ENCODE measurements around the gene RUSC1. TPM values are rescaled to one million over a fixed set of nuclear protein-coding genes. Genes with fewer than 3 reads are reported as not detected.

RUSC1 gene
- 40.0 to 56.3 TPM (median 51.9 TPM) in 5 replicates for total RNA-seq (2022; extraction: Qiagen RNA extraction)

GRCh38 chr1:155320661-155321617, at the start of gene RUSC1:
TSS of gene RUSC1 (plus strand) at chr1:155320894. CDS start at chr1:155321774, 880 bp downstream.

GRCh38 chr1:155273343-155274245, 47.1 kb upstream of the RUSC1 start, which contains the start of gene CLK2:
TSS of gene CLK2 (minus strand) at chr1:155273504. CDS start at chr1:155270977, 2,527 bp downstream.

GRCh38 chr1:155277070-155277901, 43.4 kb upstream of the RUSC1 start, which contains the start of gene HCN3:
TSS of gene HCN3 (plus strand) at chr1:155277463. CDS start at chr1:155277591, 128 bp downstream.

GRCh38 chr1:155301342-155301841, 19.3 kb upstream of the RUSC1 start, which contains the start of gene PKLR:
TSS of gene PKLR (minus strand) at chr1:155301438. CDS start at chr1:155301395, 43 bp downstream.

GRCh38 chr1:155308493-155309422, 11.9 kb upstream of the RUSC1 start, which contains the start of gene FDPS:
TSS of gene FDPS (plus strand) at chr1:155308866. CDS start at chr1:155309790, 924 bp downstream.

Other genes starting within 250 kb of the RUSC1 start
- gene EFNA3, start 242.1 kb upstream of the RUSC1 start, total RNA-seq (2022; extraction: Qiagen RNA extraction): 12.3 to 14.8 TPM (median 14.2 TPM) in 5 replicates
- gene EFNA1, start 193.0 kb upstream of the RUSC1 start, total RNA-seq (2022; extraction: Qiagen RNA extraction): 21.7 to 30.6 TPM (median 26.3 TPM) in 5 replicates
- 31.8 to 37.5 TPM (median 32.9 TPM) in 5 replicates for gene SLC50A1, start 185.0 kb upstream of the RUSC1 start, total RNA-seq (2022; extraction: Qiagen RNA extraction)
- 74.0 to 113 TPM (median 104 TPM) in 5 replicates for gene DPM3, start 180.4 kb upstream of the RUSC1 start, total RNA-seq (2022; extraction: Qiagen RNA extraction)
- 212 to 265 TPM (median 253 TPM) in 5 replicates for gene KRTCAP2, start 147.6 kb upstream of the RUSC1 start, total RNA-seq (2022; extraction: Qiagen RNA extraction)
- 2.0 to 3.1 TPM (median 2.9 TPM) in 5 replicates for gene TRIM46, start 147.0 kb upstream of the RUSC1 start, total RNA-seq (2022; extraction: Qiagen RNA extraction)
- gene THBS3, start 113.0 kb upstream of the RUSC1 start, total RNA-seq (2022; extraction: Qiagen RNA extraction): 6.3 to 9.1 TPM (median 8.6 TPM) in 5 replicates
- 67.5 to 77.3 TPM (median 75.2 TPM) in 5 replicates for gene MTX1, start 112.2 kb upstream of the RUSC1 start, total RNA-seq (2022; extraction: Qiagen RNA extraction)
- gene ENTREP3, start 65.4 kb upstream of the RUSC1 start, total RNA-seq (2022; extraction: Qiagen RNA extraction): 26.2 to 38.1 TPM (median 32.7 TPM) in 5 replicates
- gene SCAMP3, start 58.5 kb upstream of the RUSC1 start, total RNA-seq (2022; extraction: Qiagen RNA extraction): 96.0 to 128 TPM (median 117 TPM) in 5 replicates
- gene CLK2, start 47.4 kb upstream of the RUSC1 start, total RNA-seq (2022; extraction: Qiagen RNA extraction): 19.6 to 28.0 TPM (median 23.6 TPM) in 5 replicates
- gene HCN3, start 43.4 kb upstream of the RUSC1 start, total RNA-seq (2022; extraction: Qiagen RNA extraction): 3.1 to 5.8 TPM (median 4.5 TPM) in 5 replicates
- 0.02 TPM in 3 of 5 replicates, not detected in the others for gene PKLR, start 19.5 kb upstream of the RUSC1 start, total RNA-seq (2022; extraction: Qiagen RNA extraction)
- gene FDPS, start 12.0 kb upstream of the RUSC1 start, total RNA-seq (2022; extraction: Qiagen RNA extraction): 159 to 178 TPM (median 164 TPM) in 5 replicates
- gene ASH1L, start 241.9 kb downstream of the RUSC1 start, total RNA-seq (2022; extraction: Qiagen RNA extraction): 8.5 to 11.5 TPM (median 9.8 TPM) in 5 replicates